Measurements from ENCODE around the gene FBN1. TPM values are rescaled to one million over a fixed set of nuclear protein-coding genes. Genes with fewer than 3 reads are reported as not detected.

Gene FBN1
- polyA plus RNA-seq, 2 of the 4 experiments (the other 2 are of a cell fraction) = 6.3 to 9.4 TPM

- FAIRE-seq (no peak), ATAC-seq (no peak), DNase-seq (ENCODE audit: low read depth in 1 of 2, low spot score in 1 of 2) (no peak)
- H3K9me3 ChIP-seq = no peaks in the 10 kb centered on the region
- H3K4me2 ChIP-seq = no peak overlapping the region
- TF ChIP-seq RAD21 (conservative IDR thresholded peaks at IDR 0.05 in 1 of 2, IDR thresholded peaks at IDR 0.05 in 1 of 2) = 0 out of 5 replicates have a peak, but pooled peaks of 1 of the 2 experiments have one; percentile 10
- TF ChIP-seq ZNF302 (CRISPR knock-in tag; IDR thresholded peaks at IDR 0.05) = no peak
- H3K27ac ChIP-seq = no peak overlapping the region
- CTCF ChIA-PET = interaction anchor here (1.8 kb wide), 1 partner anchor 18 kb away, joined by 4 read pairs; no protein-coding TSS in a partner anchor
- 71% methylated on average over 1 of the region's 1 CpG for WGBS (ENCODE audit: missing lambda C conversion rate)
- H3K4me3 ChIP-seq = no peak overlapping the region
- H3K4me1 ChIP-seq = no peaks in the 10 kb centered on the region
- POLR2A ChIA-PET = no interaction called here
These were observed 238.6 kb downstream of the FBN1 start for GRCh38 chr15:48406911-48407310.

- no peaks in the 10 kb centered on the region for H3K9me3 ChIP-seq
- FAIRE-seq (no peak), DNase-seq (ENCODE audit: low read depth in 1 of 2, low spot score in 1 of 2) (no peak), ATAC-seq (no peak)
- 92% methylated on average over 7 of the region's 8 CpGs for WGBS (ENCODE audit: missing lambda C conversion rate)
- ChIA-PET POLR2A (no interaction called here), CTCF (interaction anchor here (0.6 to 1.8 kb wide), 3 partner anchors 18 to 54 kb away, joined by 3 to 4 read pairs (median 4); no protein-coding TSS in a partner anchor)
- H3K4me1 ChIP-seq = no peaks in the 10 kb centered on the region
- no peak overlapping the region for H3K27ac ChIP-seq
- TF ChIP-seq RNF2 (IDR thresholded peaks at IDR 0.05; ENCODE audit: borderline replicate concordance, low read depth) (no peak), E2F6 (IDR thresholded peaks at IDR 0.05; ENCODE audit: borderline replicate concordance, low read depth) (no peak), HDAC2 (IDR thresholded peaks at IDR 0.05) (no peak), EHF (CRISPR knock-in tag; IDR thresholded peaks at IDR 0.05) (no peak), SREBF2 (IDR thresholded peaks at IDR 0.05) (no peak), ZSCAN20 (CRISPR knock-in tag; IDR thresholded peaks at IDR 0.05) (no peak), MAZ (IDR thresholded peaks at IDR 0.05; ENCODE audit: borderline replicate concordance, low read depth, low read length) (no peak), RAD21 (conservative IDR thresholded peaks at IDR 0.05 in 1 of 2, IDR thresholded peaks at IDR 0.05 in 1 of 2) (no peak), HOXB5 (CRISPR knock-in tag; IDR thresholded peaks at IDR 0.05) (no peak), MYC (IDR thresholded peaks at IDR 0.05; ENCODE audit: borderline replicate concordance, low read length) (no peak), CTCF (IDR thresholded peaks at IDR 0.05) (no peak), RARB (CRISPR knock-in tag; IDR thresholded peaks at IDR 0.05) (no peak), MAX (IDR thresholded peaks at IDR 0.05) (no peak), GATA3 (IDR thresholded peaks at IDR 0.05; ENCODE audit: borderline replicate concordance) (no peak), CEBPB (IDR thresholded peaks at IDR 0.05) (no peak), POLR2A (IDR thresholded peaks at IDR 0.05; ENCODE audit: low read length) (no peak), USF2 (IDR thresholded peaks at IDR 0.05) (no peak), KDM1A (IDR thresholded peaks at IDR 0.05; ENCODE audit: low read depth) (no peak), JUN (IDR thresholded peaks at IDR 0.05) (no peak)
- TF ChIP-seq, protein P1, sequence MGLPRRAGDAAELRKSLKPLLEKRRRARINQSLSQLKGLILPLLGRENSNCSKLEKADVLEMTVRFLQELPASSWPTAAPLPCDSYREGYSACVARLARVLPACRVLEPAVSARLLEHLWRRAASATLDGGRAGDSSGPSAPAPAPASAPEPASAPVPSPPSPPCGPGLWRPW (IDR thresholded peaks at IDR 0.05) = no peak
- H3K4me2 ChIP-seq = no peak overlapping the region
- H3K4me3 ChIP-seq = no peak overlapping the region
These were observed 239.1 kb downstream of the FBN1 start for GRCh38 chr15:48406266-48406891.
